Right lobe of liver (tissue), 6 donors: ENCODE measurements around the gene SASH1. TPM values are rescaled to one million over a fixed set of nuclear protein-coding genes. Genes with fewer than 3 reads are reported as not detected.
A peak's percentile ranks its signal among the peaks of the same experiment; 100 is the strongest.

Experiments used
- ATAC-seq, 4 donors: fragments of 200-7000 bp; cut with Tn5 transposase; one replicate each; pipeline ENCODE4 v1.9.1; 2020; ENCODE audit warnings: mild to moderate bottlenecking in 4 of 4, moderate library complexity in 4 of 4
- DNase-seq, 3 donors: peaks; one replicate each; pipeline ENCODE4 v3.0.0-alpha.2; 2020
- H3K27ac ChIP-seq, 3 donors: fragments of 200-600 bp; one replicate each; pipeline ENCODE4 v1.8.0; 2022
- H3K27me3 ChIP-seq, 2 donors: fragments of 200-600 bp; one replicate each; pipeline ENCODE4 v1.8.0; 2022
- H3K36me3 ChIP-seq, 4 donors: fragments of 200-600 bp; sonication (generic) in 1 of 4; one replicate each; pipeline versions ENCODE4 v1.5.1 to v1.8.0; 2017 to 2022; ENCODE audit warnings: control low read depth in 1 of 4
- H3K4me1 ChIP-seq, 4 donors: fragments of 200-600 bp; sonication (generic) in 1 of 4; one replicate each; pipeline versions ENCODE4 v1.5.1 to v1.8.0; 2017 to 2022; ENCODE audit warnings: control low read depth in 1 of 4
- H3K4me3 ChIP-seq, 3 donors: fragments of 200-600 bp; one replicate each; pipeline ENCODE4 v1.8.0; 2022
- H3K9me3 ChIP-seq, 4 donors: fragments of 200-600 bp; sonication (generic) in 1 of 4; one replicate each; pipeline versions ENCODE4 v1.5.1 to v1.8.0; 2017 to 2022; ENCODE audit warnings: control low read depth in 1 of 4
- POLR2A ChIP-seq: fragments of 450-650 bp; IDR thresholded peaks from one replicate; pipeline ENCODE4 v1.6.1; 2017; ENCODE audit warnings: antibody characterized with exemption, mild to moderate bottlenecking
- WGBS: methylation state at CpG from one replicate; pipeline ENCODE4 v1.1.6; 2018; ENCODE audit warnings: low coverage, low lambda C conversion rate; ENCODE audit not compliant: insufficient coverage; ENCODE audit errors: missing lambda C conversion rate; 5-methylcytosine and 5-hydroxymethylcytosine counted together
- intact Hi-C, 2 donors: fragments of 100-400 bp; cut with DNase I; formaldehyde crosslinking; loops; one replicate each; pipeline versions ENCODE4 v1.11.2 to v1.14.1; 2022
- total RNA-seq, 6 experiments: library from RNA; depleted of rRNA in 2 of 6; stranded (reverse); fragments of >200 nt in 2 of 6; fragmentation: NEBNext Ultra II Directional in 3 of 6; extraction: Animal tissue kit (Norgen Biotek cat#: 25700) in 3 of 6; gene quantifications; one replicate each; pipeline versions ENCODE4 v1.1.0 to v1.2.4, GENCODE V29; 2016 to 2023
- TF ChIP-seq, protein P1 (sequence below), 4 donors: fragments of 200-600 bp in 3 of 4; fragments of 450-650 bp in 1 of 4; IDR thresholded peaks; one replicate each; pipeline versions ENCODE4 v1.5.1 to v1.8.0; 2016 to 2022; ENCODE audit warnings: antibody characterized with exemption in 4 of 4, mild to moderate bottlenecking in 2 of 4
- donor health status: DM: no; HTN: yes; CAD: no.
- donor health status: DM: no; HTN: no; CAD: no.
- donor health status: DM: no; HTN: no; CAD: no.
- donor health status: DM: no; HTN: yes; CAD: no.
- donor health status: DM: no; HTN: yes; CAD: no.

The SASH1 gene
- total RNA-seq, 6 experiments from 2014 or later = 12.0 to 19.0 (median 15.8) TPM

DNA sequence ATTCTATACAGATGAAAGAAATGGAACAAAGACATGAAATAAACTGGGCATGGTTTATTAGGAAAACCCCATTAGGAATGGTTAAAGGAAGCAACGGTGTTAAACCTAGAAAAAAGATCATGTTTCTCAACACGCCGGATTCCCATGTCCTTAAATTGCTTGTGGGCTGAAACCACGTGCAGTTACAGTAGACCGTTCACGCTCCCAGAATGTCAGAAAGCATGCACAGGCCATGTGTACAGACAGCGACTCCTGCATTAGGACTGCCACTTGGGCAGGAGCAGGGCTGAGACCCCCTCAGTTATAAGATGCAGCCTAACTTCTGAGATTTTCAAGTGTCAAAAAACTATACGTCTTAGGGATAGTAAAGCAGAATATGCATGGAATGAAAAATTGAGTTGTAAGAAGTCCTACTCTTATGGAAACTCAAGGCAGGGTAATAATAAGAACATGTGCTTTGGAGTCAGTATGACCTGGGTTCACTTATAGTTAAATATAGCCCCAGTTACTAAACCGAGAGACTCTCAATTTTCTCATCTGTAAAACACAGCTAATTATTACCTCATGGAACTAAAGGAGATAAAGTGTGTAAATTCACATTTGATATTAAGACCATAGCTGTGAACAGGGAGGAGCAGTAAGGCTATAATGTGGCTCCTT lies 230.2 kb downstream of the SASH1 start:
- Histone ChIP-seq H3K9me3 (no peaks in the 10 kb centered on the region), H3K27ac (no peak overlapping the region), H3K4me1 (no peaks in the 10 kb centered on the region), H3K36me3 (no peaks in the 10 kb centered on the region), H3K27me3 (no peaks in the 10 kb centered on the region), H3K4me3 (no peak overlapping the region)
- DNase-seq (no peak), ATAC-seq (no peak)
- intact Hi-C loops = loop anchor here in 1 of 2 donors (10.0 kb wide), 1 partner anchor 392 kb away; no protein-coding TSS in a partner anchor
- WGBS = 82% methylated on average over 9 of the region's 9 CpGs
- TF ChIP-seq, protein P1, sequence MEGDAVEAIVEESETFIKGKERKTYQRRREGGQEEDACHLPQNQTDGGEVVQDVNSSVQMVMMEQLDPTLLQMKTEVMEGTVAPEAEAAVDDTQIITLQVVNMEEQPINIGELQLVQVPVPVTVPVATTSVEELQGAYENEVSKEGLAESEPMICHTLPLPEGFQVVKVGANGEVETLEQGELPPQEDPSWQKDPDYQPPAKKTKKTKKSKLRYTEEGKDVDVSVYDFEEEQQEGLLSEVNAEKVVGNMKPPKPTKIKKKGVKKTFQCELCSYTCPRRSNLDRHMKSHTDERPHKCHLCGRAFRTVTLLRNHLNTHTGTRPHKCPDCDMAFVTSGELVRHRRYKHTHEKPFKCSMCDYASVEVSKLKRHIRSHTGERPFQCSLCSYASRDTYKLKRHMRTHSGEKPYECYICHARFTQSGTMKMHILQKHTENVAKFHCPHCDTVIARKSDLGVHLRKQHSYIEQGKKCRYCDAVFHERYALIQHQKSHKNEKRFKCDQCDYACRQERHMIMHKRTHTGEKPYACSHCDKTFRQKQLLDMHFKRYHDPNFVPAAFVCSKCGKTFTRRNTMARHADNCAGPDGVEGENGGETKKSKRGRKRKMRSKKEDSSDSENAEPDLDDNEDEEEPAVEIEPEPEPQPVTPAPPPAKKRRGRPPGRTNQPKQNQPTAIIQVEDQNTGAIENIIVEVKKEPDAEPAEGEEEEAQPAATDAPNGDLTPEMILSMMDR (IDR thresholded peaks at IDR 0.05) = no peak
- TF ChIP-seq POLR2A = no peak

DNA sequence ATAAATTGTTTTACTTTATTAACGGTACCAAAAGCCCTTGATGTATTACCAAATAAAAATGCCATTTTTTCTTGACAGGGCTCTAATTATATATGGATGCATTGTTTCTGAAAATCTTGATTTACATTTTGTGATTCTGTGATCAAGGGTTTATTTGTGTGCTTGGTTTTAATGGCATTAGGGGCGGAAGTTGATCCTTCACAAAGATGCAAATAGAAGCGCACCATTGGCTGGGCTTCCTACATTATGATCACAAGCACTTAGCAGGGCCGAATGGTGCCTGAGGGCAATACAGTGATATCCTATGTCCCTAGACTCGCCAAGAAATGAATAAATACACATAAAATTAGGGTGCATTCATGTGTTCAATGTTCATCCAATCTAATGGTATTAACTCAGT lies 231.3 kb downstream of the SASH1 start:
- no peaks in the 10 kb centered on the region for H3K9me3 ChIP-seq
- no peak for DNase-seq
- no peaks in the 10 kb centered on the region for H3K27me3 ChIP-seq
- H3K4me1 ChIP-seq = no peaks in the 10 kb centered on the region
- 71% methylated on average over 5 of the region's 5 CpGs for WGBS
- intact Hi-C loops = loop anchor here in 1 of 2 donors (10.0 kb wide), 1 partner anchor 391 kb away; no protein-coding TSS in a partner anchor
- H3K4me3 ChIP-seq = no peak overlapping the region
- no peaks in the 10 kb centered on the region for H3K36me3 ChIP-seq
- TF ChIP-seq POLR2A = no peak
- TF ChIP-seq, protein P1 (IDR thresholded peaks at IDR 0.05) = no peak
- no peak overlapping the region for H3K27ac ChIP-seq
- ATAC-seq = no peak

DNA sequence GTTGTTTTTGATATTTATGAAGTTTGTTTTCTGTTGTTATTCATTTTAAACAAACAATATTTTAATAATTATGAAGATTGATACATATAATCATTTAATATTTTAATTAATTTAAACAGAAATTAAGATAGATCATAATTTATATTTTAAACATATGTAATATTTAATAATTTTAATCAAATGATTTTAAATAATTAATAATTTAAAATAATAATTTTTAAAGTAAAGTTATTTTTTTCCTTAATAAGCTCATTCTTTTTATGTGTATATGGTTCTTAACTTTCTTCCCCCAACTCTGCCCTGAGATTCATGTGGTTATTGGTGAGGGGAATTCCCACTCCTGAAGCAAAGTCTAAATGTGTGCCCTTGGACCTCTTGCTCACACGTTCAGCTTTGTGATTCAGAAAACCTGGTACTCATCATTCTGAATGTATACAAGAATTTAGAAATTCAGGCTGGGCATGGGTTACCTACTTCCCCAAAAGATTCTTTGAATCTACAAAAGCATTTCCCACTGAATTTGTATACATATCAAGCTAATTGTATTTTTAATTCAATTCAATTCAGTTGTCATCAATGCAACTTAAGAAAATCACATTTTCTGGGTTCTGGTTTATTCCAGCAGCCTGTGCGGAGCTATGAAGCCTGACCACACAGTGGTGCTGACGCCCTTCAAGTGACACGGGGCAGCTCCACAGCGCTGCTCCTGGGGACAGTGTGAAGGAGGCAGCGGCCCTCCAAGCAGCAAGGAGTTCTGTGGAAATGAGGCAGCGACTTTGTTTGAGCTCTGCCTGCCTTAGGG lies 235.2 kb downstream of the SASH1 start:
- Histone ChIP-seq H3K9me3 (no peaks in the 10 kb centered on the region), H3K4me1 (no peaks in the 10 kb centered on the region), H3K4me3 (no peak overlapping the region), H3K36me3 (no peaks in the 10 kb centered on the region), H3K27ac (no peak overlapping the region), H3K27me3 (no peaks in the 10 kb centered on the region)
- WGBS = 0% methylated on average over 5 of the region's 7 CpGs
- ATAC-seq (peak; percentile 94 to 100 (median 99)), DNase-seq (peak; percentile 66 to 74 (median 71))
- TF ChIP-seq, protein P1 (IDR thresholded peaks at IDR 0.05) = peak; percentile 51 to 83 (median 69)
- TF ChIP-seq POLR2A = no peak
- intact Hi-C loops = loop anchor here in 1 of 2 donors (10.0 kb wide), 1 partner anchor 387 kb away; no protein-coding TSS in a partner anchor

DNA sequence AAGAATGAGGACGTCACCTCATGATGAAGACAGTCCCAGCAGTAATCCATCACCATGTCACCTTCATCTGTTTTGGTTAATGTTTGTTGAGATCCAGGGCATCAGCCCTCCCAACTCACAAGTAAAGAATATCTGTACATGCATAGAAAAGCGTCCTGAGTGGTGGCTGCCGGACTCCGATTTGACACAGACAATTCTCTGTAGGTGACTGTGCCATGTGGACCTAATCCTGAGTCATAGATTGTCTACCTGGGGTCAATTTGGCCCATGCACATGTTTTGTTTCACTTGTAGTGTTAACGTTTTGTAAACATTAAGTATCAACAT lies 235.8 kb downstream of the SASH1 start:
- H3K27ac ChIP-seq = no peak overlapping the region
- TF ChIP-seq POLR2A = no peak
- TF ChIP-seq, protein P1 (IDR thresholded peaks at IDR 0.05) = no peak
- intact Hi-C loops = loop anchor here in 1 of 2 donors (10.0 kb wide), 1 partner anchor 386 kb away; no protein-coding TSS in a partner anchor
- no peak overlapping the region for H3K4me3 ChIP-seq
- WGBS = 21% methylated on average over 5 of the region's 5 CpGs
- ATAC-seq = peak in 1 of 4 donors; percentile 13
- H3K36me3 ChIP-seq = no peaks in the 10 kb centered on the region
- H3K4me1 ChIP-seq = no peaks in the 10 kb centered on the region
- no peaks in the 10 kb centered on the region for H3K9me3 ChIP-seq
- H3K27me3 ChIP-seq = no peaks in the 10 kb centered on the region
- DNase-seq = no peak
